ENCODE data around the gene TTLL9.

Gene TTLL9

DNA sequence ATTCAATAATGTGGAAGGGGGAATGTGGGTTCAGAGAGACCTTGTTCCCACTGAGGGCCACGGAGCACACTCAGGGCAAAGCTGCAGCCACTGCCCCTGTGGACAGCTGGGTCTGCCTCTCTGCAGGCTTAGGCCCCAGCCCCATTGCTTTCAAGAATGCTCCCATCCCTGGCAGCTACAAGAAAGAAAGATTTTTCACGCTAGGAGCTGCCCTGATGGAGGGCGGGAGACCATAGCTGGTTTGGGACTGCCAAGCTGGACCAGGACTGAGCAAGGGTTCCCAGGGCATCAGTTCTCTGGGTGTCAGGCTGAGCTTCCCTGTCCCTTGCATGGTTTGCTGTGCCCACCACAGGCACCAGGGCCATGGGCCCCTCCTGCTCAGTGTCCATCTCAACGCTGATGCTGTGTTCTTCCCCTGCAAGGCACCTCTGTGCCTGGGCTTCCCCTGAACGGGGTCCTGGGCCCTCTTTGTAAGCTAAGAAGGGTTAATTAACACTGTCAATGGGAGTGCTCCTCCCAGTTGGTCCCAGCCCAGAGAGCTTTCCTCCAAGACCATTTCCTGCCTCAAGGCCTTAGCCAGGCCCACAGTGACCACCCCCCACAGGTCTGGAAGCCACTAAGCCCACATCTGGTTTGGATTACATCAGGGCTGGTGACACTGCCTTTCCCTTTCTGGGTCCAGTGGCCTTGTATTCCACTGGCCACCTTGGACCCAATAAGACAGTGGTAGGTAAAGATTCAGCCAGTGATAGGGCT is 33.4 kb upstream of the TTLL9 start:
- no peak for DNase-seq (ENCODE audit: low read depth in 3 of 3)

DNA sequence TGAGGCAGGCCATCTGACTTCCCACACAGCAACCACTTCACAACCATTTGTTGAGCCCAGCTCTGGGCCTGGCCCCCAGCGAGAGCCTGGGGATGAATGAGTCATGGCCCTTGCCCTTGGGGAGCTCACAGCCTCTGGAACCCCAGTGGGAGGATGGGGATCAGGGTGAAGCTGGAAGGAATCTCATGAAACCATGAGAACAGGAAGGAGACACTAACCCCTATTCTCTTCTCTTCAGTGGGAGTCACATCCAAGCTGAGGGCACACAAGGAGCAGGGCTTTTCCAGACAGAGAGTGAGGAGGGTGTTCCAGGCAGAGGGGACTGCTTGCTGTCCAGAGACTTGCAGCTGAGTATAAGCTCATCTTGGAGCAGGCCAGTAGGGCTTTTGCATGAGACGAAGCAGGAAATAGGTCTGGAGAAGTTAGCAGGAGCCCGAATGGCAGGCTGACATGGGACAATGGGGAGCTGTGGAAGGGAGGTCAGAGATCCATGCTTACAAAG is 32.5 kb upstream of the TTLL9 start:
- no peak for DNase-seq (ENCODE audit: low read depth in 3 of 3)

DNA sequence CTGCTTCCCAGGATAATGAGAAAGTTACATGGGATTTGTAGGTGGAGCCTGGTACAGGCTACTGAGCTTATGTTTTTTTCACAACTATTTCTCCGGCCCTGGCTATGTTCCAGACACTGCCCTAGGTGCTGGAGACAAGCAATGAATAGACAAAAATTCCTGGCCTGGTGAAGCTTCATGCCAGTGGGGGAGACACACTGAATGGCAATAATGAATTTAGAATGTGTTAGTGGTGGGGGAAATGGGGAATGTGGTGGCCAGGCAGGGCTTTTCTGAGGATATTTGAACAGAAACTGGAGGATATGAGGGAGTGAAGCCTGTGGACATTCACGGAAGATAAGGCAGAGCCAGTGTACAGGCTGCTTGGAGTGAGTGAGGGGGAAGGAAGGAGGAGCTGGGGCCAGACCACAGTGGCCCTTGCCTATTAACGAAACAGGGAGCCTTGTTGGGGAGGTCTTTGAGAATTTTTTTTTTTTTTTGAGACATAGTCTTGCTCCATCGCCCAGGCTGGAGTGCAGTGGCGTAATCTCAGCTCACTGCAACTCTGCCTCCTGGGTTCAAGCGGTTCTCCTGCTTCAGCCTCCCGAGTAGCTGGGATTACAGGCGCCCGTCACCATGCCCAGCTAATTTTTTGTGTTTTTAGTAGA is 31.7 kb upstream of the TTLL9 start:
- no peak for DNase-seq (ENCODE audit: low read depth in 3 of 3)

DNA sequence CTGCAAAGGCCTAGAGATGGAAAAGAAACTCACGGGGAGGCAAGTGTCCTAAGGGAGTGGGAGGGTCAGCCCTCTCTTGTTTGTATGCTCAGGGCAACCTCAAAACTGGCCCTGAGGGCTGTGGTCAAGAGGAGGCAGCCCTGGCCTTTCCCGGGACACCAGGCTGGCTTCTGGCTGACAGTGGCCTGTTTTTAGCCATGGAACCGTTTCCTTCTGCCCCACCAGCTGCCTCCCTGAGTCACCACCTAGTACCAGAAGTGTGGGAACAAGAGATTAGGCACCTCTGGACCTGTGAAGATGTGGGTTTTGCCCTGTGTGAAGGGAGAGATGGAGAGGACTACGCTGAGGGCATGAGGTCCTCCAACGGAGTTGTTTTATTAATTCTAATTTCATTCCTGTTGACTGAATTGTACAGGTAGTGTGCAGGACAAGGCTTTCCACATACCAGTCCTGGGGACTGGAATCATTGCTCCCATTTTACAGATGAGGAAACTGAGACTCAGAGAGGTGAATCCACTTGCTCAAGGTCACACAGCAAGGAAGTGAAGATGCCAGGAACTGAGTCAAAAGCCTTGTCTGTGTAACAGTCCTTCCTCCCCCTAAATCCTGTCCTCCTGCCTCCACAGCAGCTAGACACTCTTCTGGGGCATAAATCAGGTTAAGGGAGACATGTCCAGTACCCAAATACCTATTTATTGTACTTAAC is 30.5 kb upstream of the TTLL9 start:
- DNase-seq (ENCODE audit: low read depth in 3 of 3), result no peak

DNA sequence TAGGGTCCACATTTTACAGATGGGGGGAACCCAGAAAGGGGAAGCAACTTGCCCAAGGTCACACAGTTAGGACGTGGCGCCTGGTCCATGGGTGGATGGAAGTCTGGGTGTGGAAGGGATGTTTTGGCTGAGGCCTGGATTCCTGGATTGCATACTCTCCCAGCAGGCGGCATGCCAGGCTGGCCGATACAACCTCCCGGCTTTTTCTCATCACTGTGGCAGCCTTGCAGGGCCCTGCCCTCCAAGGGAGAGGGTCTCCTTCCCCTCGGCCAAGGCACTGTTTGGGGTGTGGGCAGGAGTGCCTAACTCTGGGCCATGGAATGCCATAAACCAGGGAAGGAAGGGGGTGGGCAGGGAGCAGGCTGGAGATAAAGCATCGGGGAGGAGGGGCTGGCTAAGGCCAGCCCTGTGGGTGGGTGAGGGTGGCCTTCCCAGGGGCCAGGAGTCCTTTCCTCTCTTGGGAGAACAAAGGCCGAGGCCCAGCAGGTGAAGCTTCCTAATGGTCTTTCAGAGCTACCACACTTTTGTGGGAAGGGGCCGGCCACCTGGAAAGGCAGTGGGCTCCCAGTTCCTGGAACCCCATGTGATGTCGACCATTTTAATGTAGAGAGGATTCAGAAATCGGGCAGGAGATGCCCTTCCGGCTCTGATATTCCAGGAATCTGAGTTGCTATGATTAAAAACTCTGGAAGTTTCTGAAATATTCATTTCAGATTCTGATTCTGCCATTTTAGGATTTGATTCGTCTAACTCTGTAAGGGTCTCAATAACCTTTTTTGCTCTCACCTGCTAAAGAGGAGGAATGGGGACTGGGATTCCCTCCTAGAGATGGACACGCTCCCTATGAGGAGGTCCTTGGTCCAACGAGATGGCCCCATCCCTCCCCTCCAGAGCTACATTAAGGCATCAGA is 29.3 kb upstream of the TTLL9 start:
- DNase-seq (ENCODE audit: low read depth in 3 of 3), result no peak

DNA sequence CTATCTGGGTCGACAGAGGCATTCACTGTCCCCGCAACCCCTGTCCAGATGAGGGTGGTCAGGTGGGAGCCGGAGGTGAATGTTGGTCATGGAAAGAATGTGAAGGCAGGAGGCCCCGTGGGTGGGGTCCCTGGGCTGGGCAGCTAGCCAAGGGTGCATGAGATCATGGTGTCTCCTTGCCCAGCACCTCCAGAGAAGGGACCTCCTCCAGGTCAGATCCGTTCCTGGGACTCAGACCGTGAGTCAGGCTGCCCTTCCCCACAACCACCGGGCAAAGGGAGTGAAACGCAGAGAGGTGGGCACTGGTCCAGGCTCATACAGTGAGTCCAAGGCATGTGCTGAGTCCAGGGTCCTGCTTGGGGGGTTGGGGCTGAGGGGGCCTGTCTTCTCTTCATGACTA is 28.5 kb upstream of the TTLL9 start:
- no peak for DNase-seq (ENCODE audit: low read depth in 3 of 3)

DNA sequence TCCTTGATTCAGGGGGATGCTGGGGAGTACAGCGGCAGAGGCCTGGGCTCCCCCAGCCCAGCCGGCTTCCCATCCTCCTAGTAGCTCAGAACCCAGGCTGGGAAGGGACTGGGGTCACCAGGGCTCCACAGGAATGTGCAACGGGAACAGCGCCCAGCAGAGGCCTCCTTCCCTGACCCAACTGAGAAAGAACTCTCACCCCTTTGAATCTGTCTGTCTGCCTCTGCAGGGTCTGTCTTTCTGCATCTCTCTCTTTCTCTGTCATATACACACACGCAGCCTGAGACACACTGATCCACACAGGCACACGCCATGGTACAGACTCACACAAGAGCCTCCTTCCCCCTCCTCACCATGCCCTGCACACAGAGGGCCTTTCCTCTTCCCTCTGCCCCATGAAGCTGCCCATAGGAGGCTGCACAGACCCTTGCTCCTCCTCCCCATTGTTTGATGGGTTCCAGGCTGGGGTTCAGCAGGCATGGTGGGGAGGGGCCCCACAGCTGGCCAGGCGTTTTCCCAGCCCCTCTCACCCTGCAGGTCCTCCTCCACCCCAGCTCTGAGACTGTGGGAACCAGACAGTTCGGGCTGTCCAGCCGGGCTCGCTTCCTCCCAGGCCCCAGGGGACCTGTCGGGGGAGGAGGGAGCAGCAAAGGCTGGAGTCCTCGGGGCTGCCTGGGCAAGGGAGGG is 27.8 kb upstream of the TTLL9 start:
- no peak for DNase-seq (ENCODE audit: low read depth in 3 of 3)

DNA sequence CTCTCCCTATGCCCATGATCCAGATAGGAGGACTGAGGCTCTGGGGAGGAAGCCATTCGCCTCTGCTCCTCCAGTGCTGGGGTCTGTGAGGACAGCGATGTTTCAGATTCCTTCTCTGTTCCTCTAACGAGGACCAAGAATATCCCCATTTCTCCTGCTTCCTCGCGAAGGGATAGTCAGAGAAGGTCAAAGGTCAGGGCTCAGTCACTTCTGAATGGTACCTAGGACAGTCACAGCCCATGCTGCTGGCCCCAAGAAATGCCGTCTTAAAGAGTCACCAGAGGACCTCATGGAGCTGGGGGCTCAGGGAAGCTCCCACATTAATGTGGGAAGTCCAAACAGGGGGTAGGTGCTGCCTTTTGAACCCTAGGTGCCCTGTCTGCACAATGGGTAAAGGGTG is 27.1 kb upstream of the TTLL9 start:
- no peak for DNase-seq (ENCODE audit: low read depth in 3 of 3)

DNA sequence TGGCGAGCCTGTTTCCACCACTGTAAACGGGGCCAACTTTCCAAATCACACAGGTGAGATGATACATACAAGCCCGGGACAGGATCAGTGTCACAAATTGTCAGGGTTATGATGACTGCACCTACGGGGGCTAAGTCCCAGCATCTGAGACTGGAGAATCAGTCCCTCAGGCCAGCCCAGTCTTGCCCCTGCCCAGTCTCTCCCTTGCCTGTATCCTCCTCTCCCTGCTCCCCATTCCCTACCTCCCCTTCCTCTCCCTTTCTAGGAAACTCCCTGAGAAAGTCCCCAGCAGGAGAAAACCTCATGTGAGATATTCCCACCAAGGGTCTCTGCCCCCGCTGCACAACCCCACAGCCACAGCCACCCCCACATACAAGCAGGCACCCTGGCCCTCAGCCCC is 26.6 kb upstream of the TTLL9 start:
- DNase-seq (ENCODE audit: low read depth in 3 of 3), result no peak

DNA sequence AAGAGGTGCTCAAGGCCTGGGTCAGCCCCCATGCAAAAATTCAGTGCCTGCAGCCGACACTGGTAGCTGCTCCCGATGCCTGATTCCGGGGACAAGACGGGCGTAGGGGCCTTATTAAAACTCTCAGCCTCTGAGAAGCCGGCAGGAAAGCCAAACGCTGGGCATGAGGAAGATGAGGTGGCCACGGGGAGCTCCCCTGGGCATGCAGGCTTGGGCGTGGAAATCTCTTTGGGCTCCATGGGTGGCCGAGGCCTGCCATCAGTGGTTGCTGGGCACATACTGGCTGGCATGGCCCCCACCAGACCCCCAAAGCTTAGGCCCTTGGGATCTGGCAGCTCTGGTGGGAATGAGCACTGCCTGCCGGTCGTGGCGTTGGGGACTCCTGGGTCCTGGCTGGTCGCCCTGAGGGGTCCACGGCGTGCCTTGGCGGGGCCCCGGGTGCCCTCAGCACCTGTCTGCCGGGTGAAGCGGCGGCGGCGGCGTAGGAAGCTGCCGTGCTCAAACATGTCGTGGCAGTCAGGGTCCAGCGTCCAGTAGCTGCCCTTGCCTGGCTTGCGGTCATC is 25.6 kb upstream of the TTLL9 start:
- no peak for DNase-seq (ENCODE audit: low read depth in 3 of 3)

DNA sequence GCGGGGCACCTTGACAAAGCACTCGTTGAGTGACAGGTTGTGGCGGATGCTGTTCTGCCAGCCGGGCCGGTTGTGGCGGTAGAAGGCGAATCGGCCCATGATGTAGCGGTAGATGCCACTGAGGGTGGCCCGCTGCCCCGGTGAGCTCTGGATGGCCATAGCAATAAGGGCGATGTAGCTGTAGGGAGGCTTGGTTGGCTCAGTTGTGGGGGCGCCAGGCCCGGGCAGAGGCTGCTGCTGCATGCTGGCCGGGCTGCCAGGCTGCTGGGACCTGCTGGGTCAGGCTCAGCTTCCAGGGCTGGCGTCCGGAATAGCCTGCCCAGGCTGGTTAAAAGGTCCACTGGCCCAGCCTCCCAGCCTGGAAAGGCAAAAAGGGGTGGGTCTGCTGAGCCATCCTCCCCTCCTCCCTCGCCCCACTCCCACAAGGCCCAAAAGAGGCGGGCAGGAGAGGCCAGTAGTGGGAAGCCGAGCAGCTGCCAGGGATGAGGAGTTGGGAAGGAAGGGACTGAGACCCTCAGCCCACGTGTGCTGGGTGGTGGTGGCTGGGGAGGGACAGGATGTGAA is 25.1 kb upstream of the TTLL9 start, which contains the start of gene FOXS1:
Gene FOXS1, minus strand, starts transcription at position 305 of the 564 bp plus-strand sequence. Its CDS starts 62 bp downstream, at position 243.
- DNase-seq (ENCODE audit: low read depth in 3 of 3), result no peak

DNA sequence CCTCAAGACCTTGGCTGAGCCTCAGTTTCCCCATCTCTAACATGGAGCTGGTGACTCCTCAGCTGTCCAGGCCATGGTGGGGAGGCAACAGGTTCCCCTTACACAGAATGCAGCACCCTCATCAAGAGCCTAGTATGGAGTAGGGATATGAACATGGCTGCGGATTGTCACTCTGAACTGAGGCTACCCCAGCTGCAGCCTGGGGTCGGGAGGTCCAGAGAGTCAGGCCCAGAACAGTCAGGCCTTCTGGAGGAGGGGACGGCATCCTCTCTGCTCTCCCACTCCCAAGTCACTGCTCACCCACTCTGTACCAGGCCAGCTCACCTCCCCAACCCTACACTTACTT is 23.7 kb upstream of the TTLL9 start:
- DNase-seq (ENCODE audit: low read depth in 3 of 3), result no peak

DNA sequence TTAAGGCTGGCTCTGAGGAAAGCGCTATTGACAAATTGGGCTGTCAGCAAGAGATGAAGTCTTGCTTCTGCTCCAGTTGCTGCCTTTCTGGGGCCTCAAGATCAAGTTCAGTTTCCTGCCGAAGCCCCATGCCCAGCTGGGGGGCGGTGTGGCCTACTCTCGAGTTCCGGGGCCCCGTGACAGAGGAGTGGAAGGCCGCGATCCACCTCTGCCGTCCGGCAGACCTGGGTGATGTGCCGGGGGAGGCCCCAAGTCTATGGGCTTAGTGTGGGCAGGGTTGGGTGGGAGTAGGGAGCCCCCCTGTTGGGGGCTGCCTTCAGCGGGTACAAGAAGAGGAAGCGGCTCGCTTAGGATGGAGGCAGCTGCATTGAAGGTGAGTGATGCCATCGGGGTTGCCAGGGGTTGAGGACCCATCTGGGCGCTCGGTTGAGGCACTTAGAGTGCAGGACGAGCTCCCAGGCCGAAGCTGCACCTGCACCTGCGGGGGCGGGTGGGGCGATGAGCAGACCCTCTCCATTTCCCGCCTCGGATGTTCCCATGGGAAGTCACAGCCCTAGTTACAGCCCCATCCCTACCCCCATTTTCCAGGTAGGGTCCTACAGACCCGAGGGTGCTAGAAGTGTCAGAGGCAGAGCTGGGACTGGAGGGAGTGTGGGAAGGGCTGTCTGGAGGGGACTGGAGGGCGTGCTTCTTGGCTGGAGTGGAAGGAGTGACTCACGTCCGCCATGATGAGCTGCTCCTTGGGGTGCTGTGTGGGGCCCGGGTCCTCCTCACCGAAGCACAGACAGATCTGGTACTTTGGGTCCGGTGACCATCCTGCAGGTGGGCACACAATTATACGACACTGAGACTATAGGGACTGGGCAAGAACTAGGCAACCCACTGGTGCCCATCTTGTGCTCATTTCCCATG is 22.1 kb upstream of the TTLL9 start:
- no peak for DNase-seq (ENCODE audit: low read depth in 3 of 3)

DNA sequence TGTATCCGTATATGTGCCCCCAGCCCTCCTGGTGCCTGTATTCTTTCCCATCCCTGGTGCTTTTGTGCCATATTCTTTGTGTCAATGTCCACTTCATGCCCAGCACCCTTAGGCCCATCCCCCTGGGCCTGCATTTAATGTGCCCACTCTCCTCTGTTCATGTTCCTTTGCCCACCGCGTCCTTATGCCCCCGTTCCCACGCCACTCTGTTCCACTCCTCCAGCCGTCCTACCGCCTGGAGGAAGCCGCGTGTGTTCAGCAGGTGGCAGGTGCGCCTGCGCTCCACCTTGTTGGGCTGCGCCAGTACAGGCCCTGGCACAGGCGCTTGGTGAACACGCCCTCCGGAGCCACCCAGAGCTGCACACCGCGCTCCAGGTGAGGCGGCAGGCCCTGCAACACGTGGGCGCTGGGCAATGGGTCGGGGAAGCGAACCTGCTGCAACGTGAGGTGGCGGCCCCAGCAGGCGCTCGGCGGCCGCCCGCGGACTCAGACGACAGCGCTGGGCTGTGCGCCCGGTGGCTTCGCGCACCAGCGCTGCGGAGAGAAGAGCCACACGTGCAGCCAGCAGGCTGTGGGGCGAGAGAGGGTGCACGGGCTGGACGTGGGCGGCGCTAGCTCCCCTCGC is 21.0 kb upstream of the TTLL9 start:
- no peak for DNase-seq (ENCODE audit: low read depth in 3 of 3)

DNA sequence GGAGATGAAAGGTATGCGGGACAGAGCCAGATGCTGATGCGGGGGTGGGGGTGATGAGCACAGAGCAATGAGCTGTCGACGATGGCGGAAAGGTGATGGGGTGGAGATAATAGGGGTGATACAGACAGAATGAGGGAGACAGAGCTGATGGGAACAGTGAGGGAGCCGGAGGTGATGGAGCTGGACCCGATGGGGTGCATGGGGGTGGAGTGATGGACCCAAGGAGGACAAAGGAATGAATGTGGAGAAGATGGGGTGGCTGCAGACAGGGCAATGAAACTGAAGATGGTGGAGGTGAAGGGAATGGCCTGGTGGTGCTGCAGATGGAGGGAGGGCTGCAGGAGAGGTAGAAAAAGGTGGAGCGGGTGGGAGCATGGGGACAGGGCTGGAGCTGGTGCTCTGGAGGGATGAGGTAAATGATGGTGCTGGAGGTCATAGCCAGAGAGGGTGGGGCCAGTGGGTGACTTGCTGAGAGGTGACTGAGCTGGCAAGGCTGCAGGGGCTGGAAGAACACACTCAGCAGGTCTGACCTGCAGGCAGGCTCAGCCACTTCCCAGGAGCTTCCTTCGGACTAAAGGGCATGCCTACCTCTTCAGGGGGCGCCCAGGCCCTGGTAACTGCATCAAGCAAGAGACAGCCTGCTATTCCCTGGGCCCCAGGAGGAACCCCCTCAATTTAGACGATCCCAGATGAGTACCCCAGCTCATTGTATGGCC is 19.0 kb upstream of the TTLL9 start:
- no peak for DNase-seq (ENCODE audit: low read depth in 3 of 3)

DNA sequence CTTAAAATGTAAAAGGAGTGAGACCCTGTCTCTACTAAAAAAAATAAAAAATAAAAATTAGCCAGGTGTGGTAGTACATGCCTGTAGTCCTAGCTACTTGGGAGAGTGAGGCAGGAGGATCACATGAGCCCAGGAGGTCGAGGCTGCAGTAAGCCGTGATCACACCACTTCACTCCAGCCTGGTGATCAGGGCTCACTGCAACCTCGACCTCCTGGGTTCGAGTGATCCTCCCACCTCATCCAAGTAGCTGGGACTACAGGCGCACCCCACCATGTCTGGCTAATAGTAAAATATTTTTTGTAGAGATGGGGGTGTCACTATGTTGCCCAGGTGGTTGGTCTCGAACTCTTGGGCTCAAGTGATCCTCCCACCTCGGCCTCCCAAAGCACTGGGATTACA is 17.0 kb upstream of the TTLL9 start:
- DNase-seq (ENCODE audit: low read depth in 3 of 3), result no peak

DNA sequence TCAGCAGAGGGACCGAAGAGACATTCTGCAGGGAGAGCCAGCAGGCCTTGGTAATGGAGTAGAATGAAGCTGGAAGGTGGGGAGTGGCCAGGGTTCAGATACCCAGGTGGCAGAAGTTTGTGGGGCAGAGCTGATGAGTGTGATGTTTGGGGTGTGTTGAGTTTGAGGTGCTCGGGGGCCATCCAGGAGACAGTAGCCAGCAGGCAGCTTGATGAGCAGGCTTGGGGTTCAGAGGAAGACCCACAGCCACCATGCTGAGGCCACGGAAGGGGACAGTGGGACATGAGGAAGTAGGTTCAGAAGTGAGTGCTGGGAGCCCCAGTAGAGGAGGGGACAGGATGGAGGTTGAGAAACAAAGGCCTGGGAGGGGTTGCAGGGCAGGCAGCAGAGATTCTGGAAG is 13.9 kb upstream of the TTLL9 start:
- no peak for DNase-seq (ENCODE audit: low read depth in 3 of 3)
